PC-9 (cell line): ENCODE data around the gene MAS1.
A peak's percentile ranks its signal among the peaks of the same experiment; 100 is the strongest.

Experiments
- CTCF ChIP-seq: fragments of 200-600 bp; sonication (generic); conservative IDR thresholded peaks from 2 replicates; pipeline ENCODE4 v1.6.1; 2017; ENCODE audit warnings: mixed run types, antibody characterized with exemption, mild to moderate bottlenecking, moderate library complexity
- EZH2 ChIP-seq: fragments of 200-600 bp; sonication (generic); IDR thresholded peaks from 2 replicates; pipeline ENCODE4 v1.8.0; 2017; ENCODE audit warnings: antibody characterized with exemption, low read depth

- TF ChIP-seq CTCF: peak; percentile 46
- TF ChIP-seq EZH2: no peak
Measured at GRCh38 chr6:159852877-159853276, 37.9 kb upstream of the MAS1 start.
